GM12874 (cell line): ENCODE results near the gene ANKS1B.

Experiments used
- TF ChIP-seq, protein P1 (sequence below): IDR thresholded peaks from 2 replicates; pipeline ENCODE4 v1.5.1; 2011; ENCODE audit warnings: low read depth, mild to moderate bottlenecking, control low read depth, low read length, moderate library complexity; ENCODE audit not compliant: insufficient read depth

The ANKS1B gene

DNA sequence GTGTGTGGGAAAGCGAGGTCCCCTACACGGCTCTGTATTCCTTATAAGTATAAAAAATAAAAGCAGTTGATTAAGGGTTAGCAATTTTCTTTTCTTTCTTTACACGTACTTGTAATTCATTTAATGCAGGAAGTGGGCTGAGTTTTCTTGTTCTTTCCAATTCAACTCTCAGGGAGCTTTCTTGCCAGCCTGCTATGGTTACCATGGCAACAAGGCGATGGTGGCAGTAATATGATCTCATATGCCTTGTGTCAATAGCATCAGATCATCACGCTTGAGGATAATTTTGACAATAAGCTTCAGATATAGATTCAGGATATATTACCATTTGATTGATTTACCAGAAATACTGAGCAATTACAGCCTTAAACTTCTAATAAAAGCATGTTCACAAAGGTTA, 873.1 kb downstream of the ANKS1B start:
- TF ChIP-seq, protein P1, sequence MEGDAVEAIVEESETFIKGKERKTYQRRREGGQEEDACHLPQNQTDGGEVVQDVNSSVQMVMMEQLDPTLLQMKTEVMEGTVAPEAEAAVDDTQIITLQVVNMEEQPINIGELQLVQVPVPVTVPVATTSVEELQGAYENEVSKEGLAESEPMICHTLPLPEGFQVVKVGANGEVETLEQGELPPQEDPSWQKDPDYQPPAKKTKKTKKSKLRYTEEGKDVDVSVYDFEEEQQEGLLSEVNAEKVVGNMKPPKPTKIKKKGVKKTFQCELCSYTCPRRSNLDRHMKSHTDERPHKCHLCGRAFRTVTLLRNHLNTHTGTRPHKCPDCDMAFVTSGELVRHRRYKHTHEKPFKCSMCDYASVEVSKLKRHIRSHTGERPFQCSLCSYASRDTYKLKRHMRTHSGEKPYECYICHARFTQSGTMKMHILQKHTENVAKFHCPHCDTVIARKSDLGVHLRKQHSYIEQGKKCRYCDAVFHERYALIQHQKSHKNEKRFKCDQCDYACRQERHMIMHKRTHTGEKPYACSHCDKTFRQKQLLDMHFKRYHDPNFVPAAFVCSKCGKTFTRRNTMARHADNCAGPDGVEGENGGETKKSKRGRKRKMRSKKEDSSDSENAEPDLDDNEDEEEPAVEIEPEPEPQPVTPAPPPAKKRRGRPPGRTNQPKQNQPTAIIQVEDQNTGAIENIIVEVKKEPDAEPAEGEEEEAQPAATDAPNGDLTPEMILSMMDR = no peak

DNA sequence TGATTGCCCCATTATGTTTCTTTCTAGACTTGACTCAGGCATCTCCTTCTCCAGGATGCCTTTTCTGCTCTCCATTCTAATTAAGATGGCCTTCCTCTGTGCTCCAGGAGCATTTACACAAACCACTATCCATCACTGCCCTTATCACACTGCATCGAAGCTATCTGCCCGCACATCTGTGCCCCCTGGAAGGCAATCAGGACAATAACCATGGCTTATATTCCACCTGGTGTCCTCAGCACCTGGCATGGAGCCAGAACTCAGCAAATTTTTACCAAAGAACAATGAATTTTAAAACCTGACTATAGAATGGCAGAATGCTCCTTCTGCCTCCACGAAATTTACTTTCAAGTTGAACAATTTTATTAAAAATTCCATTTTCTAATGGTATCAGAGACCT, 873.9 kb downstream of the ANKS1B start:
- TF ChIP-seq, protein P1 = no peak

DNA sequence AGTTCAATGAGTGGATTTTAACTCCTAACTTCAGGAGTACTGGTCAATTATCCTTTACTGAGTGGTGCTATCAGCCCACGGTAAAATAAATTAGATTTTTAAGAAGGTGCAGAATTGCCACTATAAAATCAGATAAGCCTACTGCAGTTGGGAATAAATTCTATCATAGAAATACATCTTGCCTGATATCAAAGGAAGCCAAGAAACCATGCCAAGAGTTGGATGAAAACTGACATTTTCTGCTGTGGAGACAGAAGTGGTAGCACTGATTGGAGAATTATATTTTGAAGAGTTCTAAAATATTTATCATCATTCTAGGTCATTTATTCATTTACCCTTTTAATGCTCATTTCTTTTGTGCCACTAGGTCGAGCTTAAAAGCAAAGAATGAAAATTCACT, 874.5 kb downstream of the ANKS1B start:
- TF ChIP-seq, protein P1 = no peak

DNA sequence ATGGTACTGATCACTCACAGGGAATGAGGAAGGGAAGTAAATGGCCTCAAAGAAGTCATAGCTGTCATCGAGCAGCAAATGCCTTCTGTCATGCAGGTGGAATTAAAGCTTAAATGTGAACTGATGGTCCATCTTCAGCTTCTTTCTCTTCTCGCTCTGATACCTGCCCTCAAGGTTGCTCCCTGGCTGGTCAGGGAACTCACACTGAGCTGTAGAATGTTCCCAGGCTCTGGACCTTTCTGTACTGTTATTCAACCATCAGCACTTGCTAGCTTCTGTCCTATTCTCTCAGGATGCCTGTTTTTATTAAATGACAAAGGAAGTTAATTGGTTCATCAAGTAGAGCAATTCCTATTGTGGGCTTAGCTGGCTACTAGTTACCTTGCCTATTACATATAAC, 875.8 kb downstream of the ANKS1B start:
- TF ChIP-seq, protein P1 = no peak

DNA sequence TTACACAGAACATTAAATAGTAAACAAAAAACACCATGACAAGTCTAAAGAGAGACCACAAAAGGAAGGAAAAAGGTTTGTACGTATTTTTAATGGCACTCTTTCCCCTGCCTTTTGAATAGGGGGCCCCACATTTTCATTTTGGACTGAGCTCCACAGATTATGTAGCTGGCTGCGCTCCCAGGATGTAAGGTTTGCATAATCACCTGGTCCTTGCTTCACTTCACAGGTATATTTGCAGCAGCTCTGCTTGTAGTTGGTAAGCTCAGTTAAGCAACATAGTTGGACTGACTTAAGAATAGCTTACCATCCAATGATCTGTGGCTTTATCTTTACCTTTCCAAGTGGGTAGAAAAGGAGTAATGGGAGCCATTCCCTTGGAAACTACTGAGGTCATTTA, 885.0 kb downstream of the ANKS1B start:
- TF ChIP-seq, protein P1 = no peak

DNA sequence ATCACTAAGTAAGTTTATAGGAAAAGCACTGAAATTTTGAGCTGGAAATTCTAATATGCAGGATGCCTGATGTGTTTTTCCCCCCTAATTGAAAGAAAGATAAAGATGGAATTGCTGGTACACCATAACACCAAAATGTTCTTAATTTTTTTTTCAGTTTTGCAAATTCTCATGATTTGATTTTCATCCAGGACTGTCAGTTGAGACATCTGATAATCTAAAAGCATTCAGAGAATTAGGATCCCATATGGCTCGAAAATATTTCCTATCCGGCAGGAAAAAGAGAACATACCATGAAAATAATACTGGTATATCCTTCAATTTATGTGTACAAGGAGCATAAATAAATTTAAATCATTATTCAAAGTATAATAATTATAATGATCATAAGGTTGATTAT, 887.6 kb downstream of the ANKS1B start:
- TF ChIP-seq, protein P1 = no peak

DNA sequence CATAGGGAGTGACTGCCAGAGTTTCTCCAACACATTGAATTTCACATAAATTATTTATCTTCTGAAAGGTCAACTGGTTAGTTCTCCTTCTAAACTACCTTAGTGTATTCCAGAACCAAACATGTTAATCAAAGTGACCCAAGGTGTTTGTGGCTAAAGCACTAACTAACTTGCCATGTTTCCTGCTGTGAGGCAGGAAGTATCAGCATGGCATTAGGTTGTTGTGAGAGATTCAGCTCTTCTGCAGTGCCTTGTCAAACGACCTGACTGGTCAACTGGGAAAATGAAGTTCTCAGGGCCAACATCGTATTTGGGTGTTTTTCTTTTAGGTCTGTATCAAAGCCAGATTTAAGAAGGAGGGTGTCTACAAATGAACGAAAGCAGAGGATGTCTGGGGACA, 891.6 kb downstream of the ANKS1B start:
- TF ChIP-seq, protein P1 = no peak

DNA sequence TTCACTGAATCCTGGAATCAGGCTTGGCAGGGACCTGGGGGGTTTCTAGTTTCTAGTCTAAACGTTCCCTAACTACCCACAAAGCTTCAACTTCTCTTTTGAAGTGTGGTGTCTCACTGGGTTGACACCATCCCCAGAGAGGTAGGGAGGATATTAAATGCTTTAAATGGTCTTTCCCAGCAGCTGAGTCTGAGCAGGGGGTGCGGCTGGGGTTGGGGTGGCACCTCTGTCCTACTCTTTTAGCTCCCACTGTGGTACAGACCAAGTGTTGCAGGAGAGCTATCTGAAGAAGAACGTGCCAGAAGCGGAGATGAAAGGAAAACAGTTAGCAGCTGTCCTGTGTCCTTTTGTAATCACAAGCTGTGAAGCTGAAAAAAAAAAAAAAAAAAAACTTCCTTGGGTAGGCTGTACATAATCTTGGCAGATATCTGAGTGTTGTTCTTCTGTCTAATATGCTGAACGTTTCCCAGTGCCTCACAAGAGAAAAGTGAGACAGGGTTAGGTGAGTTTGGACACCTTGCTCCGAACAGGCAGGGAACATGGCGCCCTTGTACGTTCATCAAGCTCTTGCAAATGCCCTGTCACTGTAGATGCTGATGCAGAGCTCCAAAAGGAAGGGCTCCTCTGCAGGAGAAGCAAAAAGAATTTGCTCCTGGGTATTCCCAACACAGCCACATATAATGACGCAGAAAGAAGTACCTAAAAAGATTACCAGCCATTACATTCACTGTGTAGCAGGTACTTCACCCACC, 892.5 kb downstream of the ANKS1B start:
- TF ChIP-seq, protein P1 = no peak
